HepG2 (cell line): ENCODE data around the gene CBX6. TPM values are rescaled to one million over a fixed set of nuclear protein-coding genes. Genes with fewer than 3 reads are reported as not detected.
A peak's percentile ranks its signal among the peaks of the same experiment; 100 is the strongest.

Experiments used
- AHR ChIP-seq: IDR thresholded peaks from 2 replicates; pipeline ENCODE4 v1.6.1; 2018; ENCODE audit warnings: missing genetic modification reagents, missing compliant biosample characterization
- BRD4 ChIP-seq: sonication (generic); formaldehyde crosslinking; IDR thresholded peaks from 2 replicates; pipeline ENCODE4 v1.4.0; 2020; ENCODE audit warnings: missing genetic modification reagents
- CBX5 ChIP-seq: sonication (generic); formaldehyde crosslinking; IDR thresholded peaks from 2 replicates; pipeline ENCODE4 v1.4.0; 2020; ENCODE audit warnings: missing genetic modification reagents, borderline replicate concordance
- CEBPG ChIP-seq: IDR thresholded peaks from 2 replicates; pipeline ENCODE4 v1.6.1; 2016
- CTCF ChIP-seq: sonication (generic); formaldehyde crosslinking; IDR thresholded peaks from 2 replicates; pipeline ENCODE4 v1.5.0; 2020; ENCODE audit warnings: mild to moderate bottlenecking, missing genetic modification reagents, moderate library complexity
- GFI1 ChIP-seq: sonication (generic); formaldehyde crosslinking; IDR thresholded peaks from 2 replicates; pipeline ENCODE4 v1.5.0; 2020; ENCODE audit warnings: missing genetic modification reagents, mild to moderate bottlenecking, borderline replicate concordance
- HNRNPLL ChIP-seq: fragments of 200-400 bp; formaldehyde crosslinking; IDR thresholded peaks from 2 replicates; pipeline ENCODE4 v1.6.1; 2017; ENCODE audit warnings: mild to moderate bottlenecking, low read depth, low read length; ENCODE audit not compliant: poor library complexity, severe bottlenecking
- NFE2L1 ChIP-seq: sonication (generic); formaldehyde crosslinking; IDR thresholded peaks from 2 replicates; pipeline ENCODE4 v1.4.0; 2020; ENCODE audit warnings: missing genetic modification reagents, mild to moderate bottlenecking, borderline replicate concordance
- NFKB2 ChIP-seq: sonication (generic); formaldehyde crosslinking; IDR thresholded peaks from 2 replicates; pipeline ENCODE4 v1.4.0; 2020; ENCODE audit warnings: missing genetic modification reagents, borderline replicate concordance
- NR2F1 ChIP-seq, 2 experiments: fragments of 450-650 bp in 1 of 2; formaldehyde crosslinking in 1 of 2; IDR thresholded peaks; 2 replicates each; pipeline versions ENCODE4 v1.5.0 to v1.6.1; 2016 to 2020; ENCODE audit warnings: mild to moderate bottlenecking in 1 of 2, missing compliant biosample characterization in 1 of 2, missing genetic modification reagents in 1 of 2, moderate library complexity in 1 of 2
- POGZ ChIP-seq: sonication (generic); formaldehyde crosslinking; IDR thresholded peaks from 2 replicates; pipeline ENCODE4 v1.4.0; 2020; ENCODE audit warnings: mild to moderate bottlenecking, missing genetic modification reagents
- SAP130 ChIP-seq: IDR thresholded peaks from 2 replicates; pipeline ENCODE4 v1.6.1; 2016; ENCODE audit warnings: low read depth
- ZBTB39 ChIP-seq: sonication (generic); formaldehyde crosslinking; IDR thresholded peaks from 2 replicates; pipeline ENCODE4 v1.5.0; 2020; ENCODE audit warnings: missing genetic modification reagents
- ZFP91 ChIP-seq: sonication (generic); formaldehyde crosslinking; IDR thresholded peaks from 2 replicates; pipeline ENCODE4 v1.9.0; 2022; ENCODE audit warnings: missing genetic modification reagents, mild to moderate bottlenecking, borderline replicate concordance
- ZNF335 ChIP-seq: sonication (generic); formaldehyde crosslinking; IDR thresholded peaks from 2 replicates; pipeline ENCODE4 v1.4.0; 2020; ENCODE audit warnings: missing genetic modification reagents
- ZNF530 ChIP-seq: sonication (generic); formaldehyde crosslinking; IDR thresholded peaks from 2 replicates; pipeline ENCODE4 v1.5.0; 2020; ENCODE audit warnings: low read depth, mild to moderate bottlenecking, missing genetic modification reagents
- ZNF619 ChIP-seq: sonication (generic); formaldehyde crosslinking; IDR thresholded peaks from 2 replicates; pipeline ENCODE4 v1.4.0; 2020; ENCODE audit warnings: mild to moderate bottlenecking, missing genetic modification reagents
- ZNF678 ChIP-seq: sonication (generic); formaldehyde crosslinking; IDR thresholded peaks from 2 replicates; pipeline ENCODE4 v1.4.0; 2020; ENCODE audit warnings: mild to moderate bottlenecking, missing genetic modification reagents
- ZNF747 ChIP-seq: sonication (generic); formaldehyde crosslinking; IDR thresholded peaks from 2 replicates; pipeline ENCODE4 v1.8.1; 2023; ENCODE audit warnings: missing genetic modification reagents, mild to moderate bottlenecking, borderline replicate concordance
- polyA plus RNA-seq, 8 experiments: library from polyadenylated mRNA; depleted of rRNA in 3 of 8; stranded (reverse) in 7 of 8; unstranded in 1 of 8; fragments of >200 nt; fragmentation: Illumina TruSeq in 4 of 8; extraction: Trizol in 4 of 8; gene quantifications; 2 replicates each; pipeline versions ENCODE4 v1.2.1 to v1.2.3, GENCODE V29; 2011 to 2016; ENCODE audit warnings: low read depth in 4 of 8, missing spikeins in 1 of 8, mixed read lengths in 1 of 8; ENCODE audit not compliant: insufficient read depth in 1 of 8
- total RNA-seq, 5 experiments: library from RNA; depleted of rRNA; stranded (reverse); fragments of >200 nt; fragmentation: Illumina TruSeq; extraction: Trizol; gene quantifications; 2 replicates each; pipeline ENCODE4 v1.2.3, GENCODE V29; 2016; ENCODE audit warnings: low read depth in 1 of 5
- TF ChIP-seq, protein P1 (sequence below): sonication (generic); formaldehyde crosslinking; IDR thresholded peaks from 2 replicates; pipeline ENCODE4 v1.8.0; 2023; ENCODE audit warnings: mild to moderate bottlenecking, missing genetic modification reagents
- TF ChIP-seq, protein P2 (sequence below): sonication (generic); formaldehyde crosslinking; IDR thresholded peaks from 2 replicates; pipeline ENCODE4 v1.4.0; 2020; ENCODE audit warnings: missing genetic modification reagents

Gene CBX6
- total and polyA plus RNA-seq, 2 of the 13 experiments (the other 11 are each of a cell fraction or from before 2014, with no cell fraction given), result 1.7 to 6.5 TPM

DNA sequence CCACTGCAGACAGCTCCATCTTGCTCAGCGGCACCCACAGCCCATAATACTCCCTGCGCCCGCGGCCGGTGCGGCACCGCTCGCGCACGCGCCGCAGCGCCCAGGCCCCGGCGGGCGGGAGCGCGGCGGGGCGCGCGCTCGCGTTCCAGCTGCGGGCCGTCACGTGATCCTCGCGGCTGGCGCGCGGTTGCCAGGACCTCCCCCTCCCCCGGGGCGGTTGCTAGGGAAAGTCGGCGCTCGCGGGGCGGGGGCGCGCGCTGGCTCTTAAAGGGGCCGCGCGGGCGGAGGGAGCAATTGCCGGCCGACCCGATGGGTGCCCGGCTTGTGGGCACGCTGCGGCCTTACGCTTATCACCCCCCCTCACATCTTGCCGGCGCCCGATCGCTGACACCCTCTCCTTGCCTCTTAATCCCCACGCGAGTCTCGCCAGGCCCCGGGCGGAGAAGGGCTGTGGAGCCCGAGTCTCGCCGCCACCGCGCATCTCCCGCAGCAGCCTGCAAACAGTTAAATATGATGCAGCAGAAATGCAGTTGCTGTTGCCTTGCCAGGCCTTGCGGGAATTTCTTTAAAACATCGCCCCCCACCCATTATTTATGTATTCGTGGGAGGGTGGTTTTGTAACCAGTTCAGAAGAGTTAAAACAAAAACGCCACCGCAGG, at the start of gene CBX6 (continued):
- TF ChIP-seq CTCF (CRISPR knock-in tag), result 0 out of 2 replicates have a peak, but pooled peaks have one; percentile 4
- TF ChIP-seq ZBTB39 (CRISPR knock-in tag), result no peak
- no peak for TF ChIP-seq POGZ (CRISPR knock-in tag)
- TF ChIP-seq CEBPG (CRISPR knock-in tag), result no peak
- TF ChIP-seq, protein P1, sequence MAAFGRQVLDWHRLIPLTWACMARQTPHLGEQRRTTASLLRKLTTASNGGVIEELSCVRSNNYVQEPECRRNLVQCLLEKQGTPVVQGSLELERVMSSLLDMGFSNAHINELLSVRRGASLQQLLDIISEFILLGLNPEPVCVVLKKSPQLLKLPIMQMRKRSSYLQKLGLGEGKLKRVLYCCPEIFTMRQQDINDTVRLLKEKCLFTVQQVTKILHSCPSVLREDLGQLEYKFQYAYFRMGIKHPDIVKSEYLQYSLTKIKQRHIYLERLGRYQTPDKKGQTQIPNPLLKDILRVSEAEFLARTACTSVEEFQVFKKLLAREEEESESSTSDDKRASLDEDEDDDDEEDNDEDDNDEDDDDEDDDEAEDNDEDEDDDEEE (CRISPR knock-in tag), result no peak
- peak; percentile 22 for TF ChIP-seq SAP130 (CRISPR knock-in tag)
- TF ChIP-seq NFE2L1, result 0 out of 2 replicates have a peak, but pooled peaks have one; percentile 33
- TF ChIP-seq HNRNPLL, result no peak
- no peak for TF ChIP-seq CBX5 (CRISPR knock-in tag)
- no peak for TF ChIP-seq ZNF335 (CRISPR knock-in tag)
- TF ChIP-seq NFKB2, result peak; percentile 53; the same call in 1 of the 2 replicates
- no peak for TF ChIP-seq AHR (CRISPR knock-in tag)
- no peak for TF ChIP-seq ZNF678
- TF ChIP-seq ZFP91 (CRISPR knock-in tag), result peak; percentile 100
- no peak for TF ChIP-seq NR2F1 (CRISPR knock-in tag; IDR thresholded peaks at IDR 0.05)
- no peak for TF ChIP-seq ZNF530
- no peak for TF ChIP-seq ZNF619 (CRISPR knock-in tag)
- TF ChIP-seq BRD4, result no peak
- no peak for TF ChIP-seq ZNF747 (CRISPR knock-in tag)
- TF ChIP-seq, protein P2, sequence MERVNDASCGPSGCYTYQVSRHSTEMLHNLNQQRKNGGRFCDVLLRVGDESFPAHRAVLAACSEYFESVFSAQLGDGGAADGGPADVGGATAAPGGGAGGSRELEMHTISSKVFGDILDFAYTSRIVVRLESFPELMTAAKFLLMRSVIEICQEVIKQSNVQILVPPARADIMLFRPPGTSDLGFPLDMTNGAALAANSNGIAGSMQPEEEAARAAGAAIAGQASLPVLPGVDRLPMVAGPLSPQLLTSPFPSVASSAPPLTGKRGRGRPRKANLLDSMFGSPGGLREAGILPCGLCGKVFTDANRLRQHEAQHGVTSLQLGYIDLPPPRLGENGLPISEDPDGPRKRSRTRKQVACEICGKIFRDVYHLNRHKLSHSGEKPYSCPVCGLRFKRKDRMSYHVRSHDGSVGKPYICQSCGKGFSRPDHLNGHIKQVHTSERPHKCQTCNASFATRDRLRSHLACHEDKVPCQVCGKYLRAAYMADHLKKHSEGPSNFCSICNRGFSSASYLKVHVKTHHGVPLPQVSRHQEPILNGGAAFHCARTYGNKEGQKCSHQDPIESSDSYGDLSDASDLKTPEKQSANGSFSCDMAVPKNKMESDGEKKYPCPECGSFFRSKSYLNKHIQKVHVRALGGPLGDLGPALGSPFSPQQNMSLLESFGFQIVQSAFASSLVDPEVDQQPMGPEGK, result peak; percentile 70
- TF ChIP-seq GFI1 (CRISPR knock-in tag), result no peak
